HG03432 (cell line): Measurements from ENCODE around the gene EIF1AD.
A peak's percentile ranks its signal among the peaks of the same experiment; 100 is the strongest.
"Not testable (repeated sequence)": the region's sequence is repeated elsewhere in the genome, so short reads cannot be mapped to it uniquely, and the experiment has no call there.

Experiments used
- ATAC-seq: cut with Tn5 transposase; IDR thresholded peaks from one replicate; pipeline ENCODE4 v1.9.1; 2021; ENCODE audit warnings: mild to moderate bottlenecking, moderate library complexity; ENCODE audit not compliant: unreplicated experiment

The EIF1AD gene

DNA sequence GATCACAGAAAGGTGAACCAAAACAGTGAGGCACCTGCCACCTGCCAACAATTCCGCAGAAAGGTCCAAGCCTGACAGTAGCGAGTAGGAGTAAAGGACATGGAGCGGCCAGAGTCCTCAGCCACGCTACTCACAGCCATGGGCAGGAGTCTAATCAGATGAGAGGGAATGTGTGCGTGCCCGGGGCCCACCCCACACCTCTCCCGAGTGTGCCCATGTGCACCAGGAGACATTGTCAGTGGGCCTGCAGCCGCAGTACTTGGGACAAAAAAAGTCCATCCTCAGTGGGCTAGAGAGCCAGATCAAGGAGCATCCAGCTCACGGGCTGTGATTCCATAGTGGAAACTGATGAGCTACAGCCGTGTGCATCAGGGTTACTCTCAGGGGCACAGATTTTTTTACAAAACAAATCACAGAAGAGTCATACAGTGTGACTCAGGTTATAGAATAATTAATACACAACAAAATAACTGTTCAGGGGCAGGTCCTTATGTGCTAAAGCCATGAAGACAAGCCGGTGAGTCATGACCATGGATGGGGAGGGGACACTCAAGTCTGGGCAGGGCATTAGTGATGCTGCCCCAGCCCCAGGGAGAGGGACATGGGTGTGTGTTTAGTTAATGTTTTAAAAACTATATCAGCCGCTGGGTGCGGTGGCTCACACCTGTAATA lies 28.4 kb downstream of the EIF1AD start:
- ATAC-seq = no peak

DNA sequence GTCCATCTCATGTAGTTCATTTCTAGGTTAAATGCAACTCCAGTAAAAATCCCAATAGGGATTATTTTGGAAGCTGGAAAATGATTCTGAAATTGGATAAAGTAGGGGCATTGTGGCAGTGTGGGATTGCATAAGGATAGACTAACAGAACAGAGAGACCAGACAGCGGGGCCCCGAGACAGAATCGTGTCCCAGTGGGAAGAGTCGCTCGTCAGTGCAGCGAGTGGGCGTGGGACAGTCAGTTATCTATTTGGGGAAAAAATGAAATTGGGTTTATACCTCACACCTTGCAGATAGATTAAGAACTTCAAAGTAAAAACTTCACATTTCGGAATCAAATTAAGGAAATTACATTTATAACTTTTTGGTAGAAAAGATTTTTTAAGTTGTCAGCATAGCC lies 29.8 kb downstream of the EIF1AD start:
- ATAC-seq = no peak

DNA sequence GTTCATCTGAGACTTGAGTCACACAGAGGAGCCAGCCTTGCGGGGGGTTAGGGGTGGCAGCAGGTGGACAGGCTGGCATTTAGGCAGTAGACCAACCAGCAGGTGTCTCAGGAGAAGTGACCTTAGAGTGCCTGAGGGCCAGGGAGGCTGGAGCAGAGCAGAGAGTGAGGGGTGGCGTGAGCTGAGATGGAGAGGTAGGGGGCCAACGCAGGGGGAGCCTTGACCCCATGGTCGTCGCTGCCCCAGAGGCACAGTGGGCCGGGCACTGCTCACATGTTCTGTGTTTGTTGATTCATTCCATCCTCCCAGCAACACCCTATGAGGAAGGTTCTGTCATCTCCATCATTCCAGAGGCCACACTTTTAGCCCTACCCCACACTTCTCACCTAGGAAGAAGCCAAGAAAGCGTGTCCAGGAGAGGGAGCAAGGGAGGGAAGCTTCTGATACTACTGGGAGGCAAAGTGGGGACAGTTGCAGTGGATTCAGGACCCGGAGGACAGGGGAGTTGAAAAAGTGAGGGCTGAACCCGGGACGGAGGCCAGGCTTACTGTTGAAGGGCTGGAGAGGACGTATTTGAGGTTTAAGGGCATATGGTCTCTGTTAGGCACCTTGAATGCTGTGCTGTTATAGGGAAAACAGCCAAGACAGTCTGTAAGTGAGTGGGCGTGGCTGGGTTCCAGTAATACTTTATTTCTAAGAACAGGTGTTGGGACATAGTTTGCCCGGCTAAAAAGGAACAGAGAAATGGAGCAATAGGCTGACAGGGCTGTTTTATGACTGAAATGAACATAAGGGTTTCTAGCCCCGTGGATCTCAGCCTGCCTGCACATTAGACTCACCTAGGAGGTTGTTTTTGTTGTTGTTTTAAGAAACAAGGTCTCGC lies 33.1 kb downstream of the EIF1AD start:
- ATAC-seq = no peak

DNA sequence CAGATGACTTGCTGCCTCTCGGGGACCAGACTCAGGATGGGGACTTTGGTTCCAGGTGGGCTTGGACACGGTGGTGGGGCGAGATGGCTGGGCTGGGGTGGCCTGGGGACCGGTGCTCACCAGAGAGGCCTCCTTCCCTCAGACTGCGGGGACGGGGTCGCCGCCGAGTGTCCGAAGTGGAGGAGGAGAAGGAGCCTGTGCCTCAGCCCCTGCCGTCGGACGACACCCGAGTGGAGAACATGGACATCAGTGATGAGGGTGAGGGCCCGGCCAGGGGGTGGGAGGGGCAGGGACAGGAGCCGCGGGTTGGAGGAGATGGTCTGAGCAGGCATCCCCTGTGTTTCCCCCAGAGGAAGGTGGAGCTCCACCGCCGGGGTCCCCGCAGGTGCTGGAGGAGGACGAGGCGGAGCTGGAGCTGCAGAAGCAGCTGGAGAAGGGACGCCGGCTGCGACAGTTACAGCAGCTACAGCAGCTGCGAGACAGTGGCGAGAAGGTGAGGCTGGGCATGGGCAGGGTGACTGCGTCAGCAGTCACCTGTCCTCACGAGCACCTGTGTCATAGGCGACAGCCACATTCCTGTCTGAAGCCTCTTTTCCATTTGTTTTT lies 34.5 kb downstream of the EIF1AD start:
- no peak for ATAC-seq

DNA sequence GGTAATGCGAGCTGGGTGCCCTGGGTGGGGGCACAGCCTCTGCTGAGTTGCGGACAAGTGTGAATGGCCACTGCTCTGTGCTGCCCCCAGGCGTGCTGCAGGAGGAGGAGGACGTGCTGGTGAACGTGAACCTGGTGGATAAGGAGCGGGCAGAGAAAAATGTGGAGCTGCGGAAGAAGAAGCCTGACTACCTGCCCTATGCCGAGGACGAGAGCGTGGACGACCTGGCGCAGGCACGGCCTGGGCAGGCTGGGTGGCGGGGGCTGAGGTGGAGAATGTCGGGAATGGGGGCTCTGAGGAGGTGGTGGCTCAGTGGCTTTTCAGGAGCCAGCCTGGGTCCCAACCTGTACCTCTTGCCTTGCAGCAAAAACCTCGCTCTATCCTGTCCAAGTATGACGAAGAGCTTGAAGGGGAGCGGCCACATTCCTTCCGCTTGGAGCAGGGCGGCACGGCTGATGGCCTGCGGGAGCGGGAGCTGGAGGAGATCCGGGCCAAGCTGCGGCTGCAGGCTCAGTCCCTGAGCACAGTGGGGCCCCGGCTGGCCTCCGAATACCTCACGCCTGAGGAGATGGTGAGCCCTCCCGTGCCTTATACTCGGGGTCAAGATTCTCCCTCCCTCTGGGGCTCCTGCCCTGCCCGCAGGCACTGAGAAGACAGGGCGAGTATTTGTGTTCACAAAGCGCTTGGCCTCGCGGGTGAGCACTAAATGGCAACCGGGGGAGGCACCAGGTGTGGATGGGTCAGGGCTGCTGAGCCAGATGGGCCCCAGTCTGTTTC lies 35.8 kb downstream of the EIF1AD start:
- no peak for ATAC-seq

DNA sequence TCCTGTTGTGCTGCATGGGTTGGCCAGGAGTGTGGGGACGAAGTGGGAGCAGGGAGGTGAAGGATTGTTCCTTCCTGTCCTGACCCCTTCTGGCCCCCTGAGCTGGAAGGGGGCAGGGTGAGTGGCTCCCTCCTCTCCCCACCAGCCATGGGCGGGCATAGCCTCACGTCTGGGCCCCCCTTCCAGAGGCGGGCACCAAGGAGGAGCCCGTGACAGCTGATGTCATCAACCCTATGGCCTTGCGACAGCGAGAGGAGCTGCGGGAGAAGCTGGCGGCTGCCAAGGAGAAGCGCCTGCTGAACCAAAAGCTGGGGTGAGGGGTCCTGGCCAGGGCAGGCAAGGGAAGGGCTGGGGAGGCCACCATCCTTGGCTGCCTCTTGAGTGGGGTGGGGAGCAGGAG lies 37.1 kb downstream of the EIF1AD start:
- no peak for ATAC-seq

DNA sequence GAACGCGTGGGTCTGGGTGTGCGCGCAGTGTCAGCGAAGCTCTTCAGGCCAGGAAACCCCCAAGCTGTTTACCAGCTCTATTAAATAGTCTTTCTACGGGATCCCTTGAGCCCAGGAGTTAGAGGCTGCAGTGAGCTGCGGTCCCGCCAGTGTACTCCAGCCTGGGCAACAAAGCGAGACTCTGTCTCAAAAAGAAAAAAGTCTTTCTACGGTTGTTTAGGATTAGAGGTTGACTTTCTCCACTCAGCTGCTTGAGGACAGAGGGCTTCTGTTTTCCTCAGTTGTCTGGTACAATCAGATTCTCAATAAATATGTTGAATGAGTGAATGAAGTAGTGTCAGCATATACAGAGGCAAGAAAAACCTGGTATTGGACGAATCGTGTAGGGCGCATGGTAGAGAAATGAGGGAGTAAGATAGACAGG lies 39.8 kb downstream of the EIF1AD start:
- ATAC-seq = no peak

DNA sequence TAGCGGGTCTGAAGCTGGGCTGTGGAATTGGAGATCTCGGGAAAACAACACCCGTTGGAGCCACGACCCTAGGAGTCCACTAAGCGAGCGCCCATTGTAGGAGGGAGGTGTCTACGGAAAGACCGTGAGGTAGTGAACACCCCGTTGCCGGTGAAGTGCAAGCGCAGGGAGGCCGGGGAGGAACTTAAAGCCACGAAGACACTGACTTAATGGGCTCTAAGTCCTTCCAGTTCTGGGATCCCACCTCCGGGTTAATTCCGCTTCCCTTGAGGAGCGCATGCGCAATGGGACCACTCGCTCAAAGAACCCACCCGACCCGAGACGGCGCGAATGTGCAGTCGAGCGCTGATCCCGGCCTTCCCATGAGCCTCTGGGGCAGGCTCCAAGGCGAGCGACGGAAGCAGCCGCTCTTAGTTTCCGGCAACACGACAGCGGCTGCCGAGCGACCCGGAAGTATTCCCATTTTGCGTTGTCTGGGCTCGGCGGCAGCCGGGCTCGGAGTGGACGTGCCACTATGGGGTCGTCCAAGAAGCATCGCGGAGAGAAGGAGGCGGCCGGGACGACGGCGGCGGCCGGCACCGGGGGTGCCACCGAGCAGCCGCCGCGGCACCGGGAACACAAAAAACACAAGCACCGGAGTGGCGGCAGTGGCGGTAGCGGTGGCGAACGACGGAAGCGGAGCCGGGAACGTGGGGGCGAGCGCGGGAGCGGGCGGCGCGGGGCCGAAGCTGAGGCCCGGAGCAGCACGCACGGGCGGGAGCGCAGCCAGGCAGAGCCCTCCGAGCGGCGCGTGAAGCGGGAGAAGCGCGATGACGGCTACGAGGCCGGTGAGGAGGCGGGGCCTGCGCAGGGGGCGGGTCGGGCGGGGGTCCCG lies 40.5 kb downstream of the EIF1AD start, which contains the start of gene SART1:
SART1 (plus strand) TSS at position 468 of the 874 bp plus-strand sequence; CDS start at position 515, 47 bp downstream.
- peak; percentile 81 for ATAC-seq

DNA sequence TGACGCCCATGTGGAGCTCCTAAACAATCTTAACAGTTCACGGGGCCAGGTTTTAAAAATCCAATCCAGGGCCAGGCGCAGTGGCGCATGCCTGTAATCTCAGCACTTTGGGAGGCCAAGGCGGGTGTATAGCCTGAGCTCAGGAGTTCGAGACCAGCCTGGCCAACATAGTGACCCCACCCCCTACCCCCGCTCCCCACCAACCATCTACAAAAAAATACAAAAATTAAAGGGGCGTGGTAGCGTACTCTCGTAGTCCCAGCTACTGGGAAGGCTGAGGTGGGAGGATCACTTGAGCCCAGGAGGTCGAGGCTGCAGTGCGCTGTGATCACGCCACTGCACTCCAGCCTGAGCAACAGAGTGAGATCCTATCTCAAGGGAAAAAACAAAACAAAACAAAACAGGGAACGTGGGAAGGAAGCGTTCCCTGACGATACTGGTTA lies 41.1 kb downstream of the EIF1AD start:
- no peak for ATAC-seq

DNA sequence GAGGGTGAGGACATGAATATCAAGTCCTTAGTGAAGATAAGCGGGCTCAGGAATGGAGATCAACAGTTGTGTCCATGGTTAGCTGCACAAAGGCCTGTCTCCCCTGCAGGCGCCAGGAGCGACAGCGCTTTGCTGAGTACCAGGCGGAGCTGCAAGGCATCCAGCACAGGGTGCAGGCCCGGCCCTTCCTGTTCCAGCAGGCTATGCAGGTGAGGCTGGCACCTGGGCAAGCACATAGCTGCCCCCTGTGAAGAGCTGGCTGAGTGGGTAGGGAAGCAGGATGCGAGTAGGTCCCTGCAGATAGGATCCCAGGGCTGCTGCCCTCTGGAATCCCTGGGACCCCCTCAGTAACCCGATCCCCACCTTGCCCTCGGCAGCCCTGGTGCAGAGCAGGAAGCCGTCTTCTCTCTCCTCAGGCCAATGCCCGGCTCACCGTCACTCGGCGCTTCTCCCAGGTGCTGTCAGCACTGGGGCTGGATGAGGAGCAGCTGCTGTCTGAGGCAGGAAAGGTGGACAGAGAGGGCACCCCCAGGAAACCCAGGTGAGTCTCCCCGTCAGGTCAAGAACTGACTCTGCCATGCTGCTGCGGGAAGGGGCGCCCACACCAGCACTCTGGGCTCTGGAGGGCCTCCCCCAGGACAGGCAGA lies 43.1 kb downstream of the EIF1AD start:
- no peak for ATAC-seq

DNA sequence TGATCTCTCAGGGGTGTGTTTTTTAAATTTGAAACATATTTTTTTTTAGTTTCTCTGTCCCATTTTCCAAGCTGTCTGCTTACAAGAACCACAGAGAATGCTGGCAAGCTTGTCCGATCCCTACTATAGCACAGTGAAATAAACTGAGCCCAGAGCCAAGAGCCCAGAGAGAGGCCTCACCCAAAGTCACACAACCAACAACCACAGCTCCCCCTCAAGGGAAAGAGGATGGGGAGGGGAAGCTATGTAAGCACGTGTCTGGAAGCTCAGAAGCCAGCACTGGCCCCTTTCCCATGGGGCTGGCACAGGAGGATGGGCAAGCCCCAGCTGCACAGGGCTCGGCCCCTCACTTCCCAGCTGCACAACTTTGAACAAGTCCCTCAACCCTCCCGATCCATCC lies 43.7 kb downstream of the EIF1AD start:
- ATAC-seq = no peak

DNA sequence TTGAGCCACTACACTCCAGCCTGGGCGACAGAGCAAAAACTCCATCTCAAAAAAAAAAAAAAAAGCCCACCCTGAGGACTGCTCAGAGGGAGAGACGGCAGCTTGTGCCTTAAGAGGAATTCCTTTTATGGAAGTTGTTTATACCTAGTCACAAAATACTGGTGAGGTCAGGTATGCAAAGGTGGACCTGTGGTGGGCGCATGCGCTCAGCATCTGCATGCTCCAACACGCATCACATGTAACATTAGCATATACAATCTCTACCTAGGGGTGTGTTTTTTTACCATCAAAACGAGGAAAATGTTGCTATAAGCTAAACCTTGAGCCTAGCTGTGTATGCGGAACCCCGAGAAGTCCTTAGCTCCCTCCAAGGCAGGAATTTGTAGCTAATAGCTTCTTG lies 47.2 kb downstream of the EIF1AD start:
- ATAC-seq = no peak

DNA sequence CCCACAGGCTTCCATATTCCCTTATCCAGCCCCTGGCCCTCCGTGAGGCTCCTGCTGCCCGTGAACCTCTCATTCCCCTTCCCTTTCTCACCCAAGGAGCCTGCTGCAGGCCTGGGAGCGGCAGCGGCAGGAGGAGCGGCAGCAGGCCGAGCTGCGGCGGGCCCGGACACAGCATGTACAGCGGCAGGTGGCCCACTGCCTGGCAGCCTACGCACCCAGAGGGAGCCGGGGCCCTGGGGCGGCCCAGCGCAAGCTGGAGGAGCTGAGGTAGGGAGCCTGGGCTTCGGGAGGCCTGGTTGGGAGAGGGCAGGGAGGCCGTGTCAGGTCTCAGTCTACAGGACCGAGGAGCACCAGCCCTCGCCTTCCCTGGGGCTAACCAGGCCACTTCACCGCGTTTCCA lies 48.5 kb downstream of the EIF1AD start:
- no peak for ATAC-seq

DNA sequence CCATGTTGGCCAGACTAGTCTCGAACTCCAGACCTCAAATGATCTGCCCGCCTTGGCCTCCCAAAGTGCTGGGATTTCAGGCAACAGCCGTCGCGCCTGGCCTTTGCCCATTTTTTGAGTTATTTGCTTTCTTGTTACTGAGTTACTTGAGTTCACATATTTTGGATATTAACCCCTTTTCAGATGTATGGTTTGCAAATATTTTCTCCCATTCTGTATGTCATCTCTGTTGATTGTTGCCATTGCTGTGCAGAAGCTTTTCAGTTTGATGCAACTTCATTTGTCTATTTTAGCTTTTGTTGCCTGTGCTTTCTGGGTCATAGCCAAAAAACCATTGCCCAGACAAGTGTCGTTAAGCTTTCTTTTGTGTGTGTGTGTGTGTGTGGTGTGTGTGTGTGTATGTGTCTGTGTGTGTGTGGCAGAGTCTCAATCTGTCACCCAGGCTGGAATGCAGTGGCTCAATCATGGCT lies 49.9 kb downstream of the EIF1AD start:
- no peak for ATAC-seq

DNA sequence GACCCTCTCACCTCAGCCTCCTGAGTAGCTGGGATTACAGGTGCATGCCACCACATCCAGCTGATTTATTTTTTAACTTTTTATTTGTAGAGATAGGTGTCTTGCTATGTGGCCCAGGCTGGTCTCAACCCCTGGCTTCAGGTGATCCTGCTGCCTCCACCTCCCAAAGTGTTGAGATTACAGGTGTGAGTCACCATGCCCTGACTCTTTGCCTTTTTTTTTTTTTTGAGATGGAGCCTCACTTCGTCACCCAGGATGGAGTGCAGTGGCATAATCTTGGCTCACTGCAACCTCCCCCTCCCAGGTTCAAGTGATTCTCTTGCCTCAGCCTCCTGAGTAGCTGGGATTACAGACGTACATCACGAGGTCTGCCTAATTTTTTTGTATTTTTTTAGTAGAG lies 50.3 kb downstream of the EIF1AD start:
- not testable (repeated sequence) for ATAC-seq

DNA sequence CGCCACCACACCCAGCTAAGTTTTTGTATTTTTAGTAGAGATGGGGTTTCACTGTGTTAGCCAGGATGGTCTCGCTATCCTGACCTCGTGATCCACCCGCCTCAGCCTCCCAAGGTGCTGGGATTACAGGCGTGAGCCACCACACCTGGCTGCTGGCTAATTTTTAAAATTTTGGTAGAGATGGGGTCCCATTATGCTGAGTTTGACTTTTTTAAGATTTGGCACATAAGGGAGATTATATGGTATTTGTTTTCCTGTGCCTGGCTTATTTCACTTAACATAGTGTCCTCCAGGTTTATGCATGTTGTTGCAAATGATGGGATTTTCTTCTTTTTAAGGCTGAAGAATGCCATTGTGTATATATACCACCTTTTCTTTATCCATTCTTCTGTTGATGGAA lies 51.2 kb downstream of the EIF1AD start:
- ATAC-seq = not testable (repeated sequence)

DNA sequence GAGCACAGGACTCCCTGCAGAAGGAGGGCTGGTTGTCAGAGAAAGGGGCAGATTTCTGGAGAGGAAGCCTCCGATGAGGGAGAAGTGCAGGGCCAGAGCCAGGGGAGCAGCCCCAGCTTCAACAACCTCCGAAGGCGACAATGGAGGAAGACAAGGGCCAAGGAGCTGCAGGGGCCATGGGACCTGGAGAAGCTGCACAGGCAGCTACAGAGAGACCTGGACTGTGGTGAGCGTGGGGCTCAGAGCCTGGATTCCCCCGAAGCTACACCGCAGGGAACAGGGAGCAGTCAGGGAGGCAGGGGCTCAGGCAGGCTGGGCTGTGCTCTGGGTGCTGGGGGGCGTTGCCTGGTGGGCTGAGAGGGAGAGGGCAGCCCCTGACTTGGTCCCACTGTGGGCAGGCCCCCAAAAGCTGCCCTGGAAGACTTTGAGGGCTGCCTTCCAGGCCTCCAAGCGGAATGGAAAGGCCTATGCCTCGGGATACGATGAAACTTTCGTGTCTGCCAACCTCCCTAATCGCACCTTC lies 54.3 kb downstream of the EIF1AD start:
- ATAC-seq = no peak

DNA sequence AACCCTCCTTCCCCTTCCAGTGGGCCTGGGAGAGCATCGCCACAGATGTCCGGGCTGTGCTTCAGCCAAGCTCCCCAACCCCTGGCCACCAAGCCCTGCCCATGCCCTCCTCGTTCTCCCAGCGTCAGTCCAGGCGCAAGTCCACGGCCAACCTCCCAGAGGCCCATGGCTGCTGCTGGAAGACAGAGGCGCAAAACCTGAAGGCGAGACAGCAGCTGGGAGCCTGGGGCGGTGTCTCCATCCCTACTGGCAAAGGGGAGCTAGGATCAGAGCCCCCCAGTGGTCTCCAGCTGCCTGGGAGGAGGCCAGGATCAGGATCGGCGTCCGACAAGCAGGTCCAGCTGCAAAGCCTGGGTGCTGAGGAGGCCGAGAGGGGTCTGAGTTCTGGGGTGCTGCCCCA lies 54.8 kb downstream of the EIF1AD start:
- ATAC-seq = no peak

DNA sequence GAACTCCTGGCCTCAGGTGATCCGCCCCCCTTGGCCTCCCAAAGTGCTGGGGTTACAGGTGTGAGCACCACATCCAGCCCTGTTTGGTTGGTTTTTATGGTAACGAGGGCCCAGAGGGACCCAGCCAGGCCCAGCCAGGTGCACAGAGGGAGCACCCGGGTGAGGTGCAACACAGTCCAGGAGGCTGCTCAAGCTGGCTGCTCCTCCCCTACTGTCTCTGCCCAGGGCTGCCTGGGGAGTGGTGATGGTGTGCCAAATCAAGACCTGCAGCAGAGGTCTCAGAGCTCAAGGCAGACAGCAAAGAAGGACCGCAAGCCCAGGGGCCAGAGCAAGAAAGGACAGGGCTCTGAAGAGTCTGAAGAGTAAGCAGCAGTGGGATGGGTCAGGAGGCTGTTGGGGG lies 55.3 kb downstream of the EIF1AD start:
- ATAC-seq = no peak
